Effector CD8-positive, alpha-beta T cell (primary cell): ENCODE data around the gene IL1RAPL1.

Source experiments
- DNase-seq: peaks from one replicate; lab custom pipeline; 2025; lab: John Stamatoyannopoulos, UW

Gene IL1RAPL1

DNA sequence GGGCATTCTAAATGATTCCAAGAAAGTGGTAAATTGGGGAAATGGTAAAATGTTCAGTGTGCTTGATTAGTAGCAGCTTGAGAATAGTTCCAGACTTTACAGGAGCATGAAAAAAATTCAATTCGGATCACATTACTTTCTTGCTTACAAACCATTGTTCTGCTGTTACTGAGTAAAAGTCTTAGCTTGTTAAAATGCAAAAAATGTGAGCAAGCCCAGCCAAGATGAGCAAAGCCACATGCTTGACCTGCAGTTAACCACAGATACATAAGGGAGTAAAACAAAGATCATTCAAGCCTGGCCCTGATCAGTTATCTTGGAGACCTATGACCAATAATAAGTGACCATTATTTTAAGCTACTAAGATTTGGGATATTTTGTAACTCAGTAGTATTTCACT is 1065.2 kb downstream of the IL1RAPL1 start:
- DNase-seq = no peak

DNA sequence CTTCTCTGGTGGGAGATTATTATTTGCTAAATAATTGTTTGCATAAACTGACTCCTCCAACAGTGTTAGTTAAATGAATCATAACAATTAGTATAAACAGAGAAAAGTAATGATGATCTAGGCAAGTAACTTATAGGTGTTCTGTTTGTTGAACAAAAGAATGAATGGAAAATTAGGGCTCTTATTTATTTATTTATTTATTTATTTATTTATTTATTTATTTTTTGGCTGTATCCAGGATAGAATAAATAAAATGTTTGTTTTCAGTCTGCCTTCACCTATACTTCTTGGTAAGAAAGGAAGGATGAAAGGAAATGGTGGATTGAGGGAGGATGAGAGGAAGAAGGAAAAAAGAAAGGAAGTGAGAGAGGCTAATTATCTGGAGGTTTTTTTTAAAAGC is 1066.5 kb downstream of the IL1RAPL1 start:
- DNase-seq = no peak

DNA sequence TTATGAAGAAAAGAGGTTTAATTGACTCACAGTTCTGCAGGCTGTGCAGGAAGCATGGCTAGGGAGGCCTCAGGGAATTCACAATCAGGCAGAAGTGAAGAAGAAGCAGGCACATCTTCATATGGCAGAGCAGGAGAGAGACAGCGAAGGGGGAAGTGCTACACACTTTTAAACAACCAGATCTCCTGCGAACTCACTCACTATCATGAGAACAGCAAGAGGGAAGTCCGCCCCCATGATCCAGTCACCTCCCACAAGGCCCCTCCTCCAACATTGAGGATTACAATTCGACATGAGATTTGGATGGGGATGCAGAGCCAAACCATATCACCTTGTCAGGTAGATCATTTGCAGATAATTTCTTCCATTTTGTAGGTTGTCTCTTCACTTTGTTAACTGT is 1072.7 kb downstream of the IL1RAPL1 start:
- DNase-seq = no peak

DNA sequence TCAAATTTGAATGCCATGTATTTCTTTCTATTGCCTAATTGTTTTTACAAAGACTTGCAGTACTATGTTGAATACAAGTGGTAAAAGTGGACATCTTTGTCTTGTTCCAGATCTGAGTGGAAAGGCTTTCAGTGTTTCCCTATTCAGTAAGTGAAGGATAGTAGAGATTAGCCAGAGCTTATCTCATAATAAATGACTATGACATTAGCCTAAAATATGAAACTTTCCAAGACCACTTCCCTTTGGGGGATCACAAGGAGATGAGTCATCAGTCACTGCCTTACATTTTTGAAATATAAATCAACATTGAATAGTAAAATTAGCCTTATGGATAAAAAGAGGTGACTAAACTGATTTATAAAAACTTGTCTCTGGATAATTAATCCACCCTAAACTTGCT is 1074.0 kb downstream of the IL1RAPL1 start:
- no peak for DNase-seq

DNA sequence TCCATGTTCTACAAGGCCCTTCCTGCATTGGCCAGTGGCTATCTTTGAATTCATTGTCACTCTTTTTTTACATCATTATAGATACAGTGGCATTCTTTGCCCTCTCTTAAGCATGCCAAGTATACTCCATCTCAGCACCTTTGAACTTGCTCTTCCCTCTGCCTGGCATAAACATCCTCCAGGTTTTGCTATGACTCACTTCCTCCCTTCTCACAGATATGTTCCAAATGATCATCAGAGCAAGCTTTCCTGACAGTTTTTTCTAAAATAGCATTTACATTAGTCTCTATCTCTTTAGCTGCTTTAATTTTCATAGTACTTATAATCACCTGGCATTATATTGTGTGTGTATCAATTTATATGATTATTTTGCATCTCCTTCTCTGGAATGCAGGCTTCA is 1074.9 kb downstream of the IL1RAPL1 start:
- DNase-seq = no peak

DNA sequence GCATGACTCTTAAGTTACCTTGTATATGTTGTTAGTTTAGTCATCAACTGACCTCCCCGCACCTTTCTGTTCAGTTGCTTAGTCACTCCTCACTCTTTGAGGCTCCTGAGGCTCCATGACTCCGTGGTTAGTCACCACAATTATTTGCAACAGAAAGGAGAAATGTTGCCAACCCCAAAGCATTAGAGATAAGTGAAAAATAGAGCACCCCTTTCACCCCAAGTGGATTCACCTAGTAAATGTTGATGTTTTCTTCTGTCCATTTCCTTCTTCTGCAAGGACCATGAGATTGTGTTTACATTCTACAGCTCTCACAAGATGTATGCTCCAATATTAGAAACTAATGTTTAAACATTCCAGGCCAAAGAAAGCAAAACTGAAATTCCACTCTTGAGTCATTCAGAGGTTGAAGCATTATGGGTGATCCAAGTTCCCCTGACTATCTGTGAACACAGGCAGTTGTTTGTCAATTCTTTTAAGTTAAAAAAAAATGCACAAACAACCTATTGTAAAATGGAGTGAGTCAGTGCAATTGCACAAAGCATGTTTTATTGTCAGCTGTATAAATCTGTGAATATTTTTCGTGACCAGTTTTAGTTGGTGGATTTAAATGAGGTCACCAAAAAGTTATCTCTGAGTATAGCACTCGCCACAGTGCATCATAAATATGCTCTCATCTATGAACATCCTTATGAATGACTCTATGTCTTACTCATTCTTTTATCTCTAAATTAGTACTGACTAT is 1075.7 kb downstream of the IL1RAPL1 start:
- DNase-seq = no peak

- no peak for DNase-seq
Measured at GRCh38 chrX:29665532-29665931, 1078.3 kb downstream of the IL1RAPL1 start.

DNA sequence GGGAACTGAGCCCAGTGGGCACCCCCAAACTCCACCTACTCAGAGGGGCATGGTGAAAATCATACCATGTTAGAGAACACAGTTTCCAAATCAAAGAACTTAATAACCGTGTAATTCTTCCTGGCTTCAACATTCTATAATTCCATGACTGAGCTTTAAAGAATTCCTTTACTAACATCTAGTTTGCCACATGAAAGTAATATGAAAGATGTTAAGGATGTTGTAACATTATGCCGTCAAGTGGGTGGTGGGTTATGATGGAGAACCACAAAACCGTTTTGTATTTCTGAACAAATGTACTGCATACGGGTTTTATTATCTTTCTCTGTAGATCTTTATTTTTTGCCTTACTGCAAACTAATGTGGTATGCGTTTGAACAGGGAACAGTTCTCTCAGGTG is 1079.1 kb downstream of the IL1RAPL1 start:
- DNase-seq = no peak

DNA sequence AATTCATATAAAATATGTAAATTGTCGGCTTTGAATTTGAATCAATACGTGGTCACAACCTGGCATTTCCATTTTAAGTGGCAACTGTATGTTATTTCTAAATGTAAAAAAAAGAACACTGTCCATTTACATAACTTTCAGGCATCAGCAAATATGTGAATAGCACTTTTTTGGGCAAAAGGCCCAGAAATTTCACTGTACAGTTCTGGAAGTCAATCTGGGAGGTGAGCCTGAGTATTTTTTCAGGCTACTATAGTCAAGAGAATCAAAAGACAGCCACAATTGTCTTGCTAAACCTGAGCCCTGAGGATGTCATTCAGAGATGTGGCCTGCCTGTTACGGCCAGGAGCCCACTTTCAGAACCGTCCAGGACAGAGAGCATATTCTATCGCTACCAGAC is 1084.2 kb downstream of the IL1RAPL1 start:
- DNase-seq = no peak

GRCh38 chrX:29687687-29688086 is 1100.4 kb downstream of the IL1RAPL1 start:
- no peak for DNase-seq

- DNase-seq = no peak
Measured at GRCh38 chrX:29690061-29690460, 1102.8 kb downstream of the IL1RAPL1 start.

DNA sequence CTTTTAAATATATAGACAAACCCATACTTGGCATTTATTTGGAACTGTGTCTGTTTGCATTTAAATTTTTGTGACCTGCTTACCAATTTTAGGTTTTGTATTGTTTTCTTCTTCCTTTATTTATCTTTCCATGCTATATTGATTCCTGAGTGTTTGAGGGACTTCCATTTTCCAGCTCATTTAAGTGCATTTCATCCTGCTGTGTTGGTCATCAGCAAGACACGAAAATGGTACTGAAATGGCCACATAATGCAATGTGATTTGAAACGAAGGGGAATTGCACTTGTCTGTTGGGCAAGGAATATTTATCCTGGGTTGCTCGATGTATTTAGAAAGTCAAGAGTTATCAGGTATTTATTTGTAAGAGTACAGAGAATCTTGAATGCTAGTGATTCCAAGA is 1103.8 kb downstream of the IL1RAPL1 start:
- no peak for DNase-seq

DNA sequence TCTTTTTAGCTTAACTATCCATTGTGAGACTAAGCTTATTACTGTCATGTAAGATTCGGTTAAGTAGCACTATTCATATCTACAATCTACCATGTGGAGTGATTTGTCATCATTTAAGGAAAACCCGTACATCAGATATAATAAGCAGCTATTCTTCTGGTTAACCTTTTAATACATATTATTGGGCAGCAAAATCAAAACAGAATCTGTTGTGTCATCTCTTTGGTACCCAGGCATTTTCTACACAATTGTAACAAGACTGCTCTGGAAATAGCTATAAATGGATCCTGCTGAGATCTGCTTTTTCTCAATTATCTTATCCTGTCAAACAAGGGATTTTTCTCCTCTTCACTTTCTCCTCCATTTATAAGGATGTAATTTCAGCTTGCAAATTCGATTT is 1106.7 kb downstream of the IL1RAPL1 start:
- no peak for DNase-seq

DNA sequence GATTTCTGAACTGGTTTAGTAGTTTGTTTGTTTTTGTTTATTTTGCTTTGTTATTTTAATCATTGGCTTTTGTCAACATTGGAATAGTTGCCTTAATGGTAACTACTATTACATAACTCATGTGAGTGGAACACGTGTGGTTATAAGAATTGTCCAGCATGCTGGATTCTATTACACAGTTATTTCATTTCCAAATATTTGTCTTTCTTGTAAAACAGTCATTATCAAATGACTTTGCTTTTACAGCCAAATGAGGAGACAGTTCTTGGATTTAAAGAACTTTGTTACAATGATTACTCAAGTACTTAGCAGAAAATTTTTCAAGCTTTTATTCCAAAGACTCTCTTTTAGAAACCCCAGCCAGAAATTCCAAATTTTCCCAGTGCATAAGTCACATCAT is 1112.0 kb downstream of the IL1RAPL1 start:
- DNase-seq = no peak

DNA sequence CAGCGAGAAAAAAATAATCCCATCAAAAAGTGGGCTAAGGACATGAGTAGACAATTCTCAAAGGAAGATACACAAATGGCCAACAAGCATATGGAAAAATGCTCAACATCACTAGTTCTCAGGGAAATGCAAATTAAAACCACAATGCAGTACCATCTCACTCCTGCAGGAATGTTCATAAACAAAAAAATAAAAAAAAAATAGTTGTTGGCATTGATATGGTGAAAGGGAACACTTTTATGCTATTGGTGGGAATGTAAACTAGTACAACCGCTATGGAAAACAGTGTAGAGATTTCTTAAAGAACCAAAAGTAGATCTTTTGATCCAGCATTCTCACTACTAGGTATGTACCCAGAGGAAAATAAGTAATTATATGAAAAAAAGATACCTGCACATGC is 1119.8 kb downstream of the IL1RAPL1 start:
- DNase-seq = no peak

DNA sequence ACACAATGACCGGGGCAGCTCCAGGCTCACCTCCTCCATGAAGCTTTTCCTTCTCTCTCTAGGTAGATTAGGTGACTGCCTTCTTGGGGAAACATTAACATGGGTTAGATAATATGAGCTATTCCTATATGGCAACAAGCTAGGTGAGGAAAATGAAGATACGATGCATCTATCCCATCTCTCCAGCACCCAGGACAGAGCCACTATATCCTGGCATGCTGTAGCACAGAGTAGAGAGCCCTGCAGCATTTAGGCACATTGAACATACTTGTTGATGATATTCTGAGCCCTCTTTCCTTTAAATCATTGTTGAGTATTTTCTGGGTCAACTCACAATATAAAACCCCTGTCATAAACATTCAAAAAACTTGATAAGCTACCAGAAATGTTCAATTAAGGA is 1133.9 kb downstream of the IL1RAPL1 start:
- DNase-seq = no peak

DNA sequence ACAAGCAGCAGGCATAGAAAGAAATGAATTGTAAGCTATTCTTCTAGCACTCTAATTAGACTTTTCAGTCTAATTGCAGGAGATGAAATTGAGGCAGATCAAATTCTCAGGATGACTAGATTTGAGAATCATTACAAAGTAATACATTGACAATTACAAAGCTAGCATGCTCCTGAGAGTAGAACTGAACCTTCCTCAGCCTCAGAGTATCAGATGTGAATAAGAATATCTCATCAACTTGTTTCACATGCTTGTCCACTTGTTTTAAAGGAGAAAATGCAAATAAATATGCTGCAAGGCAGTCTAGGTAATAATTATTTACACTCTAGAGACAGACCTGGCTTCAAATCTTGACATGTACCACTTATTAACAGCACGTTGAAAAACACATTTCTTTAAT is 1137.1 kb downstream of the IL1RAPL1 start:
- no peak for DNase-seq

DNA sequence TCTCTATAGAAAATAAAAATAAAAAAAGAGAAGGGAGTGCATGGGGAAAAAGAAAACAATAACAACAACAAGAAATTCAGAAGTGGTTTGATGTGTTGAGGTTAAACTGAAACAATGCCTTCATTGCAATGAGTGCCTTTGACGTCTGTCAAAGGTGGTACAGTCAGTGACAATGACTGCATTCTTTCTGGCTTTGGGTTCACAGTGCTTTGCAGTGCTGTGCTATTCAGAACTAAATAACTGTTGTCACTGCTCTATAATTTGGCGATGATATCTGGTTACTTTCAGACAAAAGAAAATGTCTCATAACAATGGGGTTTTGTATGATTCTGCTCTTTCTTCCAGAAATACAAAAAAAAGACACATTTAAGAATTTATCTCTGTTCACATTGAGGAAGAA is 1139.6 kb downstream of the IL1RAPL1 start:
- DNase-seq = no peak

DNA sequence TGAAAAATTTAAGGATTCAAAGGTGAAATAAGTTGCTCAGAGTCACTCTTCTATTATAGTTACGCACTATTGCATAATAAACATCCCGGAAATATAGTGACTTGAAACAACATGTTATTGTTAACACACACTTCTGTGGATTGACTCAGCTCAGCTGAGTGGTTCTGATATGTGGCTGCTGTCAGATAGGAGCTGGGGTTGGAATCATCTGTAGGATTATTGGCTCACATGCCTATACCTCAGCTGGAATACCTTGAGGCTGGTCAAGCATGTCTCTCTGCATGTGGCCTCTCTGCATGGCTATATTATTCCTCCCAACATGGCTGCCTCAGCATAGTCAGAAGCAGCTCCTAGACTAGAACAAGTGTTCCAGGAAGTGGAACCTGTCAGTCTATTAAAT is 1141.4 kb downstream of the IL1RAPL1 start:
- DNase-seq = no peak

GRCh38 chrX:29744966-29745365 is 1157.7 kb downstream of the IL1RAPL1 start:
- DNase-seq = no peak

- DNase-seq = no peak
Measured at GRCh38 chrX:29746326-29746725, 1159.1 kb downstream of the IL1RAPL1 start.

DNA sequence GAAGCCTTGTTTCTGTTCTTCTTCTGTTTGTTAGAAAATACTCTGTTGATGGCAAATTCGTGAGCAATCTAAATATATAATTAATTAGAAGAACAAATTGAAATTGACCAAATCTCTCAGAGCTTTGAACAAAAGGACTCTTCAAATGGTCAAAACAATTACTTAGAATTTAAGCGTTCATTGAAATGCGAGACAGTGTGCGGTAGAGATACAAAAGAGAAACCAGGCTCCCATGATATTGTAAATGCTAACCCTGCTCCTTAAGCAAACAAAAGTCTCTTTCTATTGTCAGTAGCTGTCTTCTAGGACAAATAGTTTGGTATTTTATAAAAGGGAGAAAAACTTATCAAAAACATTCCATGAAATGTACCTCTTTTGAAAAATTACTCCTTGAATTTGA is 1174.8 kb downstream of the IL1RAPL1 start:
- no peak for DNase-seq

- DNase-seq = no peak
Measured at GRCh38 chrX:29775890-29776289, 1188.6 kb downstream of the IL1RAPL1 start.

DNA sequence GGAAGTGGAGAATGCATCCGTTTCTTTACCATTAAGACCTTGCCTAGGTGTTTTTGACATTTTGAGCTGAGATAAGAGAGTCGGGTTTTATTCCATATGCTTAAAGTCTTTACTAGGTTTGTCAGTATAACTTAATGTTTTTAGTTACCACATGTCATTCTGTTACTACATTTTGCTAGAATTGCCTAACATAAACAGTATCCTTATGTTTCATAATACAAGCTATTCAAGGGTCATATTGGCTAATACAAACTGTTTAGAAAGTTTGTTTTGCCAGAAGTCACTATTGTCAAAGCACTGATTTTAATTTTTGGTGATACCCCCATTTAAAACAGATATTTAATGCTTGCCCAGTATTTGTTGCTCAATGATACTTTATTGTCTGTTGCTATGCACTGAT is 1200.4 kb downstream of the IL1RAPL1 start:
- no peak for DNase-seq
